Head of caudate nucleus (tissue), 42 donors: ENCODE data around the gene IGFBP1.

Source experiments
- DNase-seq, 42 donors: peaks; one replicate each; pipeline versions ENCODE4 v3.0.0 to v3.0.0-alpha.2; 2020 to 2021; ENCODE audit warnings: mixed read lengths in 7 of 42
- intact Hi-C: fragments of 100-400 bp; cut with DNase I; formaldehyde crosslinking; loops from one replicate; pipeline ENCODE4 v1.15.0; 2022

Gene IGFBP1

DNA sequence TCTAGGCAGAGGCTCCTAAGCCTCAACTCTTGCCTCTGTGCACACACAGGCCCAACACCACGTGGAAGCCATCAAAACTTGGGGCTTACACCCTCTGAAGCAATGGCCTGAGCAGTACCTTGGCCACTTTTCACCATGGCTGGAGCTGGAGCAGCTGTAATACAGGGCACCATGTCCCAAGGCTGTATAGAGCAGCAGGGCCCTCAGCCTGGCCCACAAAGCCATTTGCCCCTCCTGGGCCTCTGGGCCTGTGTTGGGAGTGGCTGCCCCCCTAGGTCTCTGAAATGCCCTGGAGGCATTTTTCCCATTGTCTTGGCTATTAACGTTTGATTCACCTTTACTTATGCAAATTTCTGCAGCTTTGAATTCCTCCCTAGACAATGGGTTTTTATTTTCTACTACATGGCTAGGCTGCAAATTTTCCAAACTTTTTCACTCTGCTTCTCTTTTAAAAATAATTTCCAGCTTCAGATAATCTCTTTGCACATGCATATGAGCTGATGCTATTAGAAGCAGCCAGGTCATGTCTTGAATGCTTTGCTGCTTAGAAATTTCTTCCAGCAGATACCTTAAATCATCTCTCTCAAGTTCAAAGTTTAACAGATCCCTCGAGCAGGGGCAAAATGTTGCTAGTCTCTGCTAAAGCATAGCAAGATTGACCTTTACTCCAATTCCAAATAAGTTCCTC, 9.7 kb upstream of the IGFBP1 start:
- no peak for DNase-seq
- intact Hi-C loops = no loop called here

- no peak for DNase-seq
- intact Hi-C loops = no loop called here
These were observed 7.8 kb upstream of the IGFBP1 start for GRCh38 chr7:45880433-45880860.

DNA sequence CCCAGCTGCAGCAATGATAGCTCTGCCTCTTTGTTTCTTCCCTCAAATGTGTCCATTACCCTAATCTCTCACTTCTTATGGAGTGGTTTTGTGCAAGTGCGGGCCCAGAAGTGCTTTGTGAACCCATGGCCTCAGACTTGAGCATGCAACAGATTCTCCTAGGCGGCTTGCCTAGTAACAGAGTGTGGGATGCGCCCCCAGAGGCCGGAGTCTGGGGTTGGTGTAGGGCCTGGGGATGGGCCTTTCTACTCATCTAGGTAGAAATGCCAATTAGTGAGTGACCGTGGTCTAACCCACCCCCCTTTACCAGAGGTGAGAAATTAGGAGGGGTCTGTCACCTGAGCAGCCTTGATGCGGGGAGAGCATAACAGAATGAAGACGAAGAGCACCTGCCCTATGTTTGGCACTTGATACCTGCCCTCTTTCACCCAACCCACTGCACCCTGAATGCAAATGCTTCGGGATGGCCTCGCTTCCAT, 7.0 kb upstream of the IGFBP1 start:
- DNase-seq = no peak
- intact Hi-C loops = no loop called here

GRCh38 chr7:45881759-45882464, 6.4 kb upstream of the IGFBP1 start:
- no peak for DNase-seq
- intact Hi-C loops = no loop called here

- no peak for DNase-seq
- intact Hi-C loops = no loop called here
These were observed 5.8 kb upstream of the IGFBP1 start for GRCh38 chr7:45882465-45882810.

GRCh38 chr7:45884136-45884535, 4.2 kb upstream of the IGFBP1 start:
- DNase-seq = no peak

DNA sequence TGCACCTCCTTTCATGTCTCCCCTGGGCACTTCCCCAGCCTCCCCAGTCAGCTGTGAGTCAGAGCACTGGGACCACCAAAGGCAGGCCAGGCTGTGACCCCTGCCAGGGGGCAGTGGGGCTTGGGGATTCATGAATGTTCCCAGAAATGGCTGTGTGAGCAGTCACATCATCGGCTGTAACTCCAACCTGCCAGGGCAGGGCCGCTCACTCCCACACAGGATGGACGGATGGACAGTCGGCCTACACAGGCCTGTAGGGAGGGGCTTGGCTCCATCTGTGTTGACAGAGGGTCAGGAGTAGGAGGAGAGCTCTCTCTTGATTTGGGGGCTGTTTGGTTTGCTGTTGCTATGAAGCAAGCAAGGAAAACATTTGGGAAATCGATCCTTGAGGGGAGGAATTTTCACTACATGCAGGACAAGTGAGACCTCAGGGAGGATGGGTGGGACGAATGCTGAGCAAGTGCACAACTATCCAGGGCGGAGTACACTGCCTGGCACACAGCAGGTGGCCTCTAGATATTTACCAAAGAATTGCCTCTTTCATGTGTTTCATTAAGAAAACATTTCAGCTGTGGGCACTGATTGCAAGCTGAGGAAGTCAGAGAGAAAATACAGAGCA, 2.9 kb upstream of the IGFBP1 start:
- DNase-seq = no peak
- intact Hi-C loops = no loop called here

More at GRCh38 chr7:45884136-45884535, 4.2 kb upstream of the IGFBP1 start:
- intact Hi-C loops = no loop called here

GRCh38 chr7:45886931-45887667, 1.2 kb upstream of the IGFBP1 start:
- DNase-seq = no peak
- intact Hi-C loops = no loop called here

GRCh38 chr7:45888993-45889366, 692 bp downstream of the IGFBP1 start:
- no peak for DNase-seq
- intact Hi-C loops = no loop called here

GRCh38 chr7:45889367-45890067, 1.2 kb downstream of the IGFBP1 start:
- intact Hi-C loops = no loop called here
- no peak for DNase-seq

DNA sequence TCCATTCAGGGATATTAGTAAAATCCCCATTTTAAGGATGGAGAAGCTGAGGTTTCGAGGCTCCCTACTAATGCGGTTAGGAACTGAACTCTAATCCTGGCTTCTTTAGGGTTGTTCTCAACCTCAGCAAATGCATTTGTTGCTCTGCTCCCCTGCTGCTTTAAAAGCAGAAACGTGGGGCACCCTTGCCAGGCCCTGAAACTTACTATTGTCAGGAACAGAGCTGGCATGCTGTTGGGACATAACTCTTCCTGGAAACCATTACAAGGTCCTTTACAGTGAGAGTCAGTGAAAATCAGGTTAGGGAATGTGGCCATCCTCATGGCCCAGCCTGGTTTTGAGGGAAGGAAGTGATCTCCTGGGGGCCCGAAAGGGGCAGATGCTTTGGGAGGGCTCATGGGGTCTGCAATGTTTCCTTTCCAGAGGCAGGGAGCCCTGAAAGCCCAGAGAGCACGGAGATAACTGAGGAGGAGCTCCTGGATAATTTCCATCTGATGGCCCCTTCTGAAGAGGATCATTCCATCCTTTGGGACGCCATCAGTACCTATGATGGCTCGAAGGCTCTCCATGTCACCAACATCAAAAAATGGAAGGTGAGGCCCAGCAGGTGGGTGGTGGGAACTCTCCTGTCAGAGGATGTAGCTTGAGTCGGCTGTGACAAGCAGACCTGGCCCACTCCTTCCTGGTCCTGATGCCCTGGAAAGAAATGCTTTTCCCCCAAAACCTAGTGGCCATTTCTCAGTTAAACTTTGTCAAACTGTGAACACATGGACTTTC, 2.0 kb downstream of the IGFBP1 start:
- DNase-seq = no peak
- intact Hi-C loops = no loop called here

- DNase-seq = peak in 2 of 42 donors; percentile 15 to 47
- intact Hi-C loops = no loop called here
These were observed 2.7 kb downstream of the IGFBP1 start for GRCh38 chr7:45890902-45891461.

- intact Hi-C loops = no loop called here
- no peak for DNase-seq
These were observed 3.4 kb downstream of the IGFBP1 start for GRCh38 chr7:45891462-45892402.

- intact Hi-C loops = no loop called here
- DNase-seq = no peak
These were observed 4.2 kb downstream of the IGFBP1 start for GRCh38 chr7:45892407-45893035.

DNA sequence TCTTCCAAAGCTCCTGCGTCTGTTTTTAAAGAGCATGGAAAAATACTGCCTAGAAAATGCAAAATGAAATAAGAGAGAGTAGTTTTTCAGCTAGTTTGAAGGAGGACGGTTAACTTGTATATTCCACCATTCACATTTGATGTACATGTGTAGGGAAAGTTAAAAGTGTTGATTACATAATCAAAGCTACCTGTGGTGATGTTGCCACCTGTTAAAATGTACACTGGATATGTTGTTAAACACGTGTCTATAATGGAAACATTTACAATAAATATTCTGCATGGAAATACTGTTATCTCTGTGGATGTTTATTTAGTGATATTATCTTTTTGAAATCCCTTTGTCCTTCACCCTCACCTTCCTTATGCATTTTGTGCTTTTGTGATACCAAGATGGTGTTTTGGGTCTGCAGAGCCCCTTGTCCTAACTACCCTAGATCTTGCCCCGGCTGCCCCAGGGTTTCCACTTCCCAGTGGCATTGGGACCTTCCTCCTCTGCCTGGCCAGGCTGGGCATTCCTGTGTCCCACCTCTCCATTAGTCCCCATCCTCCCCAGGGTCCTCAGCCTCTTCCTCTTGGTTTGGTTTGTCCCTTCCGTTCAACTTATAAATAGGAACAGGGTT, 5.2 kb downstream of the IGFBP1 start:
- intact Hi-C loops = no loop called here
- DNase-seq = no peak

GRCh38 chr7:45893996-45894664, 5.8 kb downstream of the IGFBP1 start:
- intact Hi-C loops = no loop called here
- no peak for DNase-seq
